SK-N-SH (cell line): ENCODE results near the gene PODXL2. TPM values are rescaled to one million over a fixed set of nuclear protein-coding genes. Genes with fewer than 3 reads are reported as not detected.

ENCODE experiments used
- CTCF ChIA-PET: fragments of 300-600, 350-600 bp; formaldehyde crosslinking; extraction: SDS; loops from one replicate; lab custom pipeline; 2021; lab: Yijun Ruan, JAX
- POLR2A ChIA-PET: fragments of 350-600 bp; sonication (Branson Sonifier 250); formaldehyde crosslinking; extraction: SDS; loops from one replicate; lab custom pipeline; 2020; ENCODE audit warnings: antibody characterized with exemption, inconsistent platforms; lab: Yijun Ruan, JAX
- DNase-seq: peaks from one replicate; pipeline ENCODE4 v3.0.0; 2012
- H2AFZ ChIP-seq: fragments of 200-600 bp; sonication (generic); 2 replicates; pipeline ENCODE4 v1.8.1; 2016; ENCODE audit warnings: antibody characterized with exemption, mild to moderate bottlenecking, low read depth
- H3F3A ChIP-seq: fragments of 200-600 bp; sonication (generic); replicated peaks from 2 replicates; pipeline ENCODE3; 2016; ENCODE audit warnings: antibody characterized with exemption, mild to moderate bottlenecking; ENCODE audit not compliant: insufficient read depth
- H3K27ac ChIP-seq, 2 experiments: fragments of 200-500 bp in 1 of 2; fragments of 200-600 bp in 1 of 2; sonication (Bioruptor generic) in 1 of 2; sonication (generic), shearing (Covaris generic) in 1 of 2; 2 replicates each; pipeline versions ENCODE4 v1.5.1 to v1.6.1; 2014 to 2016; ENCODE audit warnings: low read depth in 2 of 2, inconsistent platforms in 1 of 2, low read length in 1 of 2, mild to moderate bottlenecking in 1 of 2, mixed read lengths in 1 of 2
- H3K27me3 ChIP-seq: fragments of 200-600 bp; sonication (generic), shearing (Covaris generic); 2 replicates; pipeline ENCODE4 v1.6.1; 2016; ENCODE audit warnings: mixed run types; ENCODE audit not compliant: insufficient read depth
- H3K36me3 ChIP-seq, 2 experiments: fragments of 200-500 bp in 1 of 2; fragments of 200-600 bp in 1 of 2; sonication (Bioruptor generic) in 1 of 2; sonication (generic) in 1 of 2; replicated peaks in 1 of 2; 2 replicates each; pipeline versions ENCODE3 to v1.5.1; 2014 to 2016; ENCODE audit warnings: low read length in 1 of 2, mild to moderate bottlenecking in 1 of 2; ENCODE audit not compliant: insufficient read depth in 2 of 2, control insufficient read depth in 1 of 2
- H3K4me1 ChIP-seq, 2 experiments: fragments of 200-500 bp in 1 of 2; fragments of 200-600 bp in 1 of 2; sonication (Bioruptor generic) in 1 of 2; sonication (generic), shearing (Covaris generic) in 1 of 2; 2 replicates each; pipeline versions ENCODE4 v1.5.1 to v1.6.1; 2014 to 2016; ENCODE audit warnings: low read depth in 1 of 2, low read length in 1 of 2, mixed run types in 1 of 2; ENCODE audit not compliant: insufficient read depth in 2 of 2, control insufficient read depth in 1 of 2
- H3K4me2 ChIP-seq: fragments of 200-600 bp; sonication (generic), shearing (Covaris generic); 2 replicates; pipeline ENCODE4 v1.6.1; 2017; ENCODE audit warnings: mixed run types
- H3K4me3 ChIP-seq, 2 experiments: fragments of 200-500 bp in 1 of 2; fragments of 200-600 bp in 1 of 2; sonication (Bioruptor generic) in 1 of 2; sonication (generic), shearing (Covaris generic) in 1 of 2; 2 replicates each; pipeline versions ENCODE4 v1.5.1 to v1.8.1; 2014 to 2016; ENCODE audit warnings: low read depth in 2 of 2, inconsistent platforms in 1 of 2, low read length in 1 of 2, mild to moderate bottlenecking in 1 of 2, mixed read lengths in 1 of 2, moderate library complexity in 1 of 2
- H3K79me2 ChIP-seq: fragments of 200-600 bp; sonication (generic); 2 replicates; pipeline ENCODE4 v1.8.1; 2017; ENCODE audit warnings: mild to moderate bottlenecking; ENCODE audit not compliant: insufficient read depth
- H3K9ac ChIP-seq: fragments of 200-600 bp; sonication (generic); 2 replicates; pipeline ENCODE4 v1.6.1; 2017; ENCODE audit warnings: mixed run types
- H3K9me2 ChIP-seq: fragments of 200-600 bp; sonication (generic); 2 replicates; pipeline ENCODE4 v1.6.1; 2017; ENCODE audit warnings: mixed run types
- H3K9me3 ChIP-seq: fragments of 200-600 bp; sonication (generic); 2 replicates; pipeline ENCODE4 v1.6.1; 2017; ENCODE audit warnings: mixed run types, mild to moderate bottlenecking, moderate library complexity
- H4K20me1 ChIP-seq: fragments of 200-600 bp; sonication (generic); 2 replicates; pipeline ENCODE4 v1.6.1; 2017; ENCODE audit warnings: mild to moderate bottlenecking, mixed run types; ENCODE audit not compliant: insufficient read depth
- CHD2 ChIP-seq: fragments of 150-350 bp; IDR thresholded peaks from 2 replicates; pipeline ENCODE4 v1.6.1; 2018; ENCODE audit warnings: low read length; ENCODE audit not compliant: partially characterized antibody
- EP300 ChIP-seq, 2 experiments: IDR thresholded peaks; 2 replicates each; pipeline versions ENCODE4 v1.4.0 to v1.6.1; 2012; ENCODE audit warnings: borderline replicate concordance in 1 of 2, low read depth in 1 of 2, low read length in 1 of 2
- MAX ChIP-seq: IDR thresholded peaks from 2 replicates; pipeline ENCODE4 v1.4.0; 2012; ENCODE audit warnings: low read depth
- RCOR1 ChIP-seq: fragments of 150-350 bp; IDR thresholded peaks from 2 replicates; pipeline ENCODE4 v1.6.1; 2017; ENCODE audit warnings: antibody characterized with exemption, low read length
- REST ChIP-seq: IDR thresholded peaks from 2 replicates; pipeline ENCODE4 v1.6.1; 2012; ENCODE audit warnings: mild to moderate bottlenecking, low read depth, low read length, moderate library complexity
- RFX5 ChIP-seq: IDR thresholded peaks from 2 replicates; pipeline ENCODE4 v1.6.1; 2012; ENCODE audit warnings: mild to moderate bottlenecking, improper control_type of control experiment, low read length
- TCF12 ChIP-seq: IDR thresholded peaks from 2 replicates; pipeline ENCODE4 v1.4.0; 2012
- WGBS: methylation state at CpG from one replicate; pipeline ENCODE4 v1.1.6; 2017; ENCODE audit warnings: low lambda C conversion rate; 5-methylcytosine and 5-hydroxymethylcytosine counted together
- polyA plus RNA-seq, 3 experiments: library from polyadenylated mRNA; depleted of rRNA; stranded (reverse); fragments of >200 nt; gene quantifications; 2 replicates each; pipeline ENCODE4 v1.2.3, GENCODE V29; 2012
- TF ChIP-seq, protein P1 (sequence below): IDR thresholded peaks from 2 replicates; pipeline ENCODE4 v1.4.0; 2012; ENCODE audit warnings: low read depth, borderline replicate concordance
- TF ChIP-seq, protein P2 (sequence below): IDR thresholded peaks from 2 replicates; pipeline ENCODE4; 2012

Gene PODXL2
- polyA plus RNA-seq, 1 of the 3 experiments (the other 2 are of a cell fraction), result 27.5 TPM

- TF ChIP-seq TCF12 (no peak), RCOR1 (no peak)
- TF ChIP-seq, protein P1, sequence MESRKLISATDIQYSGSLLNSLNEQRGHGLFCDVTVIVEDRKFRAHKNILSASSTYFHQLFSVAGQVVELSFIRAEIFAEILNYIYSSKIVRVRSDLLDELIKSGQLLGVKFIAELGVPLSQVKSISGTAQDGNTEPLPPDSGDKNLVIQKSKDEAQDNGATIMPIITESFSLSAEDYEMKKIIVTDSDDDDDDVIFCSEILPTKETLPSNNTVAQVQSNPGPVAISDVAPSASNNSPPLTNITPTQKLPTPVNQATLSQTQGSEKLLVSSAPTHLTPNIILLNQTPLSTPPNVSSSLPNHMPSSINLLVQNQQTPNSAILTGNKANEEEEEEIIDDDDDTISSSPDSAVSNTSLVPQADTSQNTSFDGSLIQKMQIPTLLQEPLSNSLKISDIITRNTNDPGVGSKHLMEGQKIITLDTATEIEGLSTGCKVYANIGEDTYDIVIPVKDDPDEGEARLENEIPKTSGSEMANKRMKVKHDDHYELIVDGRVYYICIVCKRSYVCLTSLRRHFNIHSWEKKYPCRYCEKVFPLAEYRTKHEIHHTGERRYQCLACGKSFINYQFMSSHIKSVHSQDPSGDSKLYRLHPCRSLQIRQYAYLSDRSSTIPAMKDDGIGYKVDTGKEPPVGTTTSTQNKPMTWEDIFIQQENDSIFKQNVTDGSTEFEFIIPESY, result no peak
Measured at GRCh38 chr3:127690823-127691452, 62.0 kb downstream of the PODXL2 start (continued).

GRCh38 chr3:127691489-127691888 lies 62.5 kb downstream of the PODXL2 start:
- H3K36me3 ChIP-seq, result no peaks in the 10 kb centered on the region
- ChIA-PET POLR2A (interaction anchor here (0.6 to 0.9 kb wide), 2 partner anchors 19 to 132 kb away, joined by 3 read pairs; partner anchors contain the start of gene ABTB1), CTCF (interaction anchor here (0.6 to 9.2 kb wide), 29 partner anchors 9 to 282 kb away, joined by 3 to 141 read pairs (median 5); partner anchors contain the start of gene MGLL)
- no peaks in the 10 kb centered on the region for H3K9me2 ChIP-seq
- WGBS, result 98% methylated on average over 5 of the region's 8 CpGs
- H3K27me3 ChIP-seq, result no peaks in the 10 kb centered on the region
- H3K79me2 ChIP-seq, result no peaks in the 10 kb centered on the region
- no peak overlapping the region for H3K9ac ChIP-seq
- H3K4me3 ChIP-seq, result no peak overlapping the region
- no peak for DNase-seq
- TF ChIP-seq, protein P2, sequence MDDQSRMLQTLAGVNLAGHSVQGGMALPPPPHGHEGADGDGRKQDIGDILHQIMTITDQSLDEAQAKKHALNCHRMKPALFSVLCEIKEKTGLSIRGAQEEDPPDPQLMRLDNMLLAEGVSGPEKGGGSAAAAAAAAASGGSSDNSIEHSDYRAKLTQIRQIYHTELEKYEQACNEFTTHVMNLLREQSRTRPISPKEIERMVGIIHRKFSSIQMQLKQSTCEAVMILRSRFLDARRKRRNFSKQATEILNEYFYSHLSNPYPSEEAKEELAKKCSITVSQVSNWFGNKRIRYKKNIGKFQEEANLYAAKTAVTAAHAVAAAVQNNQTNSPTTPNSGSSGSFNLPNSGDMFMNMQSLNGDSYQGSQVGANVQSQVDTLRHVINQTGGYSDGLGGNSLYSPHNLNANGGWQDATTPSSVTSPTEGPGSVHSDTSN, result no peak
- TF ChIP-seq EP300 (IDR thresholded peaks at IDR 0.05; ENCODE audit: borderline replicate concordance in 1 of 2, low read depth in 1 of 2, low read length in 1 of 2), result no peak
- TF ChIP-seq CHD2, result no peak
- TF ChIP-seq REST, result no peak
- no peak for TF ChIP-seq MAX
- no peak for TF ChIP-seq RFX5
- H3F3A ChIP-seq, result peaks cover 4% of the 10 kb centered on the region
- H2AFZ ChIP-seq, result peak overlapping the region; percentile 75; the same call in 1 of the 2 replicates
- no peaks in the 10 kb centered on the region for H4K20me1 ChIP-seq
- H3K4me1 ChIP-seq, result peaks cover 16 to 56% of the 10 kb centered on the region in 2 experiments; a peak in 3 of 4 replicates
- H3K9me3 ChIP-seq, result no peaks in the 10 kb centered on the region
- 0 out of 4 replicates have a peak overlapping the region, but pooled peaks of 1 of the 2 experiments have one; percentile 68 for H3K27ac ChIP-seq
- no peak overlapping the region for H3K4me2 ChIP-seq
